Left ventricle myocardium superior (tissue), 1 donor: Measurements from ENCODE around the gene RASAL1. TPM values are rescaled to one million over a fixed set of nuclear protein-coding genes. Genes with fewer than 3 reads are reported as not detected.

Experiments used
- ATAC-seq: fragments of 200-7000 bp; cut with Tn5 transposase; one replicate; pipeline ENCODE4 v1.9.1; 2020; ENCODE audit warnings: mild to moderate bottlenecking, moderate library complexity
- DNase-seq: peaks from one replicate; pipeline ENCODE4 v3.0.0-alpha.2; 2020
- intact Hi-C: fragments of 100-400 bp; cut with micrococcal nuclease; formaldehyde crosslinking; loops from one replicate; pipeline ENCODE4 v1.11.0; 2022
- total RNA-seq: library from RNA; stranded (reverse); fragmentation: NEBNext Ultra II Directional; extraction: Animal tissue kit (Norgen Biotek cat#: 25700); gene quantifications from one replicate; pipeline ENCODE4 v1.2.1, GENCODE V29; 2021
- donor health status: DM: no; HTN: yes; CAD: no; lungs with severe emphysema.

RASAL1 gene
- total RNA-seq, 1 donor from 2014 or later: not detected

- intact Hi-C loops: no loop called here
- no peak for DNase-seq
Observed at GRCh38 chr12:113164014-113164413, 28.5 kb upstream of the RASAL1 start.

GRCh38 chr12:113163030-113163360 is 27.4 kb upstream of the RASAL1 start:
- ATAC-seq: no peak
- intact Hi-C loops: no loop called here
- no peak for DNase-seq

More at GRCh38 chr12:113164014-113164413, 28.5 kb upstream of the RASAL1 start:
- ATAC-seq: no peak

- intact Hi-C loops: no loop called here
Observed at GRCh38 chr12:113162102-113163029, 26.8 kb upstream of the RASAL1 start.

GRCh38 chr12:113161415-113162016 is 26.0 kb upstream of the RASAL1 start:
- no peak for ATAC-seq
- intact Hi-C loops: no loop called here
- DNase-seq: no peak

More at GRCh38 chr12:113162102-113163029, 26.8 kb upstream of the RASAL1 start:
- peak; percentile 65 for ATAC-seq
- no peak for DNase-seq

GRCh38 chr12:113159937-113160336 is 24.4 kb upstream of the RASAL1 start:
- intact Hi-C loops: loop anchor here (10.0 kb wide), 1 partner anchor 115 kb away; no protein-coding TSS in a partner anchor
- ATAC-seq (no peak), DNase-seq (no peak)

- DNase-seq: no peak
- no peak for ATAC-seq
- intact Hi-C loops: loop anchor here (10.0 kb wide), 1 partner anchor 114 kb away; no protein-coding TSS in a partner anchor
Observed at GRCh38 chr12:113158439-113159203, 23.1 kb upstream of the RASAL1 start.

- intact Hi-C loops: loop anchor here (10.0 kb wide), 1 partner anchor 113 kb away; no protein-coding TSS in a partner anchor
- ATAC-seq (no peak), DNase-seq (no peak)
Observed at GRCh38 chr12:113157218-113157859, 21.8 kb upstream of the RASAL1 start.

- DNase-seq: no peak
- no peak for ATAC-seq
- intact Hi-C loops: loop anchor here (10.0 kb wide), 1 partner anchor 111 kb away; no protein-coding TSS in a partner anchor
Observed at GRCh38 chr12:113155646-113156045, 20.1 kb upstream of the RASAL1 start.

- DNase-seq: no peak
- intact Hi-C loops: loop anchor here (10.0 kb wide), 1 partner anchor 110 kb away; no protein-coding TSS in a partner anchor
- ATAC-seq: no peak
Observed at GRCh38 chr12:113155060-113155459, 19.5 kb upstream of the RASAL1 start.

GRCh38 chr12:113154351-113154973 is 18.9 kb upstream of the RASAL1 start:
- ATAC-seq (peak; percentile 11), DNase-seq (no peak)
- intact Hi-C loops: loop anchor here (10.0 kb wide), 1 partner anchor 110 kb away; no protein-coding TSS in a partner anchor

- intact Hi-C loops: loop anchor here (10.0 kb wide), 1 partner anchor 108 kb away; no protein-coding TSS in a partner anchor
- ATAC-seq (peak; percentile 90), DNase-seq (peak; percentile 84)
Observed at GRCh38 chr12:113152835-113153814, 17.6 kb upstream of the RASAL1 start.

GRCh38 chr12:113152196-113152834 is 16.8 kb upstream of the RASAL1 start:
- intact Hi-C loops: loop anchor here (10.0 kb wide), 1 partner anchor 108 kb away; no protein-coding TSS in a partner anchor
- ATAC-seq: no peak
- no peak for DNase-seq

- ATAC-seq: no peak
- intact Hi-C loops: loop anchor here (10.0 kb wide), 1 partner anchor 107 kb away; no protein-coding TSS in a partner anchor
- no peak for DNase-seq
Observed at GRCh38 chr12:113151655-113152054, 16.1 kb upstream of the RASAL1 start.

GRCh38 chr12:113149361-113150150 is 14.0 kb upstream of the RASAL1 start, which contains the start of gene CFAP73:
TSS of gene CFAP73 (plus strand) at chr12:113149724. CDS start at chr12:113149858, 134 bp downstream.
- peak; percentile 81 for DNase-seq
- peak; percentile 80 for ATAC-seq

GRCh38 chr12:113146999-113147398 is 11.4 kb upstream of the RASAL1 start:
- ATAC-seq (no peak), DNase-seq (no peak)
- intact Hi-C loops: no loop called here

More at GRCh38 chr12:113149361-113150150, 14.0 kb upstream of the RASAL1 start, which contains the start of gene CFAP73:
- intact Hi-C loops: loop anchor here (10.0 kb wide), 1 partner anchor 105 kb away; no protein-coding TSS in a partner anchor
